Ascending aorta (tissue), 2 donors: Measurements from ENCODE around the gene XXYLT1. TPM values are rescaled to one million over a fixed set of nuclear protein-coding genes. Genes with fewer than 3 reads are reported as not detected.

Experiments used
- DNase-seq, 2 donors: peaks; one replicate each; pipeline ENCODE4 v3.0.0-alpha.2; 2019; ENCODE audit warnings: low spot score in 2 of 2
- H3K27ac ChIP-seq, 2 donors: fragments of 200-600 bp; sonication (generic); one replicate each; pipeline ENCODE4 v1.5.1; 2016 to 2017; ENCODE audit warnings: mild to moderate bottlenecking in 1 of 2
- H3K27me3 ChIP-seq: fragments of 200-600 bp; sonication (generic); one replicate; pipeline ENCODE4 v1.5.1; 2017
- H3K36me3 ChIP-seq, 2 donors: fragments of 200-600 bp; sonication (generic); one replicate each; pipeline ENCODE4 v1.5.1; 2016
- H3K4me1 ChIP-seq, 2 donors: fragments of 200-600 bp; sonication (generic); one replicate each; pipeline ENCODE4 v1.5.1; 2016 to 2017; ENCODE audit warnings: mild to moderate bottlenecking in 1 of 2
- H3K4me3 ChIP-seq, 2 donors: fragments of 200-600 bp; sonication (generic); one replicate each; pipeline ENCODE4 v1.5.1; 2016 to 2017; ENCODE audit warnings: mild to moderate bottlenecking in 1 of 2
- H3K9me3 ChIP-seq, 2 donors: fragments of 200-600 bp; sonication (generic); one replicate each; pipeline ENCODE4 v1.5.1; 2016
- intact Hi-C: fragments of 100-400 bp; cut with DNase I; formaldehyde crosslinking; loops from one replicate; pipeline ENCODE4 v1.15.1; 2023
- total RNA-seq: library from RNA; depleted of rRNA; stranded (reverse); fragments of >200 nt; gene quantifications from one replicate; pipeline ENCODE4 v1.1.0, GENCODE V29; 2016
- TF ChIP-seq, protein P1 (sequence below), 3 experiments: fragments of 200-600 bp in 2 of 3; fragments of 450-650 bp in 1 of 3; sonication (generic) in 2 of 3; IDR thresholded peaks; one replicate each; pipeline ENCODE4 v1.5.1; 2016 to 2019; ENCODE audit warnings: antibody characterized with exemption in 3 of 3, mild to moderate bottlenecking in 1 of 3, moderate library complexity in 1 of 3

Gene XXYLT1
- total RNA-seq, 1 donor from 2014 or later, result 41.0 TPM

DNA sequence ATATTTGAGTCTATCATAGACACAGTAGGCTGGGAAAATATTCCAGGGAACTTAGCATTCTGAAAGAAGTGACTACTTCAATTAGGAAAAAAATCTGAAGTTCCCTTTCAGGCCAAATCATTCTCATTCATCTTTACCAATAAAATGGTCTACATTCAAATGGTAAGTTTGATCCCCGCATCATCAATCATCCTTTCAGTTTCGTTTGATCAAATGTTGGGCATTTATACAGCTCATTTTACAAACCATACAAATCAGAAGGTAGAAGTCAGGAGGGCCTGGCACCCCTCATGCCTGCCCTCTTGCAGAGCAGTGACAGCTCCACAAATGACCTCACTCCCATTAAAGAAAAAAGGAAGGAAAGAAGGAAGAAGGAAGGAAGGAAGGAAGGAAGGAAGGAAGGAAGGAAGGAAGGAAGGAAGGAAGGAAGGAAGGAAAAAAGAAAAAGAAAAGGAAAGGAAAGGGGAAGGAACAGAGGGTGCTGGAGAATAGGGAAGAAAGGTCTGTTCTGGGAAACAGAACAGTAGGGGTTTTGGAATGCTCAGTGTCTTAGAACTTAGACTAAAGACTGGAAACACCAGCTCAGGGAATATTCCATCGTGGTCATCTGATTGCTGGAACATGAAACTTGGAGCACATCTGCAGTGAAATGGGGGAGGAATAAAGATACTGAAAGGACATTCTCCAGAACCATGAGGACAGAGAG lies 86.1 kb downstream of the XXYLT1 start:
- no peak overlapping the region for H3K27ac ChIP-seq
- intact Hi-C loops, result no loop called here
- H3K4me3 ChIP-seq, result no peak overlapping the region
- no peaks in the 10 kb centered on the region for H3K36me3 ChIP-seq
- H3K27me3 ChIP-seq, result no peaks in the 10 kb centered on the region
- H3K4me1 ChIP-seq, result peaks cover 0 to 16% of the 10 kb centered on the region in 2 donors
- H3K9me3 ChIP-seq, result no peaks in the 10 kb centered on the region
- TF ChIP-seq, protein P1, sequence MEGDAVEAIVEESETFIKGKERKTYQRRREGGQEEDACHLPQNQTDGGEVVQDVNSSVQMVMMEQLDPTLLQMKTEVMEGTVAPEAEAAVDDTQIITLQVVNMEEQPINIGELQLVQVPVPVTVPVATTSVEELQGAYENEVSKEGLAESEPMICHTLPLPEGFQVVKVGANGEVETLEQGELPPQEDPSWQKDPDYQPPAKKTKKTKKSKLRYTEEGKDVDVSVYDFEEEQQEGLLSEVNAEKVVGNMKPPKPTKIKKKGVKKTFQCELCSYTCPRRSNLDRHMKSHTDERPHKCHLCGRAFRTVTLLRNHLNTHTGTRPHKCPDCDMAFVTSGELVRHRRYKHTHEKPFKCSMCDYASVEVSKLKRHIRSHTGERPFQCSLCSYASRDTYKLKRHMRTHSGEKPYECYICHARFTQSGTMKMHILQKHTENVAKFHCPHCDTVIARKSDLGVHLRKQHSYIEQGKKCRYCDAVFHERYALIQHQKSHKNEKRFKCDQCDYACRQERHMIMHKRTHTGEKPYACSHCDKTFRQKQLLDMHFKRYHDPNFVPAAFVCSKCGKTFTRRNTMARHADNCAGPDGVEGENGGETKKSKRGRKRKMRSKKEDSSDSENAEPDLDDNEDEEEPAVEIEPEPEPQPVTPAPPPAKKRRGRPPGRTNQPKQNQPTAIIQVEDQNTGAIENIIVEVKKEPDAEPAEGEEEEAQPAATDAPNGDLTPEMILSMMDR (IDR thresholded peaks at IDR 0.05), result no peak
- no peak for DNase-seq

- Histone ChIP-seq H3K27me3 (no peaks in the 10 kb centered on the region), H3K4me1 (peaks cover 0 to 13% of the 10 kb centered on the region in 2 donors), H3K27ac (no peak overlapping the region), H3K9me3 (no peaks in the 10 kb centered on the region), H3K4me3 (no peak overlapping the region), H3K36me3 (no peaks in the 10 kb centered on the region)
- no peak for DNase-seq
- intact Hi-C loops, result no loop called here
- TF ChIP-seq, protein P1 (IDR thresholded peaks at IDR 0.05), result no peak
Observed at GRCh38 chr3:195183071-195183776, 87.7 kb downstream of the XXYLT1 start.

GRCh38 chr3:195182470-195182795 lies 88.5 kb downstream of the XXYLT1 start:
- intact Hi-C loops, result no loop called here
- no peak overlapping the region for H3K4me3 ChIP-seq
- peaks cover 0 to 5% of the 10 kb centered on the region in 2 donors for H3K4me1 ChIP-seq
- no peaks in the 10 kb centered on the region for H3K9me3 ChIP-seq
- no peak overlapping the region for H3K27ac ChIP-seq
- TF ChIP-seq, protein P1 (IDR thresholded peaks at IDR 0.05), result no peak
- no peaks in the 10 kb centered on the region for H3K27me3 ChIP-seq
- no peaks in the 10 kb centered on the region for H3K36me3 ChIP-seq
- no peak for DNase-seq

GRCh38 chr3:195181741-195182469 lies 89.1 kb downstream of the XXYLT1 start:
- Histone ChIP-seq H3K27me3 (no peaks in the 10 kb centered on the region), H3K27ac (no peak overlapping the region), H3K36me3 (no peaks in the 10 kb centered on the region), H3K9me3 (no peaks in the 10 kb centered on the region), H3K4me3 (no peak overlapping the region), H3K4me1 (peaks cover 0 to 3% of the 10 kb centered on the region in 2 donors)
- TF ChIP-seq, protein P1 (IDR thresholded peaks at IDR 0.05), result no peak
- DNase-seq, result no peak
- intact Hi-C loops, result no loop called here

- Histone ChIP-seq H3K4me1 (peaks cover 0 to 3% of the 10 kb centered on the region in 2 donors), H3K9me3 (no peaks in the 10 kb centered on the region), H3K27ac (no peak overlapping the region), H3K36me3 (no peaks in the 10 kb centered on the region), H3K27me3 (no peaks in the 10 kb centered on the region), H3K4me3 (no peak overlapping the region)
- intact Hi-C loops, result no loop called here
- TF ChIP-seq, protein P1 (IDR thresholded peaks at IDR 0.05), result no peak
- DNase-seq, result no peak
Observed at GRCh38 chr3:195181113-195181498, 89.9 kb downstream of the XXYLT1 start.
